ENCODE results near the gene APCDD1L.
"Not testable (repeated sequence)": the region's sequence is repeated elsewhere in the genome, so short reads cannot be mapped to it uniquely, and the experiment has no call there.

APCDD1L gene

DNA sequence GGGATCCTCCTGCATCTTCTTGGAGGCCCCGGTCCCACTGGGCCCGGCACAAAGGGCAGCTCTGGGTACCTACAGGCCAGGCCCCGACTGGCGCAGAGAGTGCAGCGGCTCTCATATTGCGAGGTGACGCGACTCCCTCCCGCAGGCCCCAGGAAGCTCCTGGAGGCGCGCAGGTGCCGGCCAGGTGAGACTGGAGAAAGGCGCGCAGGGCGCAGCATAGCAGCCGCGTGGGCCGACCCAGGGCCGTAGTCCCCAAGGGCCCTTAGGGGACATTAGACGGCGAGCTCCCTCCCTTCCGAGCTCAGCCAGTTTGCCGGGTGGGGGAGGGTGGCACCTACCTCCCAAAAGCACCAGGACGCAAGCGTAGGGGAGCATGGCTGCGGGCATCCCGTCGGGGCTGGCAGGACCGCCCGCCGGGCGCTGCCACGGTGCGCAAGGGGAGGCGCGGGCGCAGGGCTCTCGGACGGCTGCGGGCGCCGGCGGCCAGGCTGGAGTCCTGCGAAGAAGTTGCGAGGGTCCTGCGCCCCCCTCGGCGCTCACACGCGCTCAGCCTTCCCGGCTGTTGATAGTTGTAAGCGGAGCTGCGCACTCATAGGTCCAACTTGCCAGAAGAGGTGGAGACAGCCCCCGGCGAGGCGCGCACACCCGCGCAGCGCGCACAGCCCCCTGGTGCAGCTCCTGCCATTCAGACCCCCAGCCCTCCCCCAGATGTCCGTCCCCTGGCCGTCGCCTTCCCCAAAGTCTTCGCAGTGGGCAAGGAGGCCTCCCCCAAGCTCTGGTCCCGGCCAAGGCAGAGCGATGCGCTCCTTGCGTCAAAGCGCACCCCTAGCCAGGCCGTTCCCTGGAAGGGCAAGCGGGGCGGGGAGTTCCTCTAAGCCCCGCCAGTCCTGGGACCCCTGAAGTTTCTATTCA, 622 bp downstream of the APCDD1L start:
- no peak for DNase-seq (ENCODE audit: low read depth in 2 of 2)

DNA sequence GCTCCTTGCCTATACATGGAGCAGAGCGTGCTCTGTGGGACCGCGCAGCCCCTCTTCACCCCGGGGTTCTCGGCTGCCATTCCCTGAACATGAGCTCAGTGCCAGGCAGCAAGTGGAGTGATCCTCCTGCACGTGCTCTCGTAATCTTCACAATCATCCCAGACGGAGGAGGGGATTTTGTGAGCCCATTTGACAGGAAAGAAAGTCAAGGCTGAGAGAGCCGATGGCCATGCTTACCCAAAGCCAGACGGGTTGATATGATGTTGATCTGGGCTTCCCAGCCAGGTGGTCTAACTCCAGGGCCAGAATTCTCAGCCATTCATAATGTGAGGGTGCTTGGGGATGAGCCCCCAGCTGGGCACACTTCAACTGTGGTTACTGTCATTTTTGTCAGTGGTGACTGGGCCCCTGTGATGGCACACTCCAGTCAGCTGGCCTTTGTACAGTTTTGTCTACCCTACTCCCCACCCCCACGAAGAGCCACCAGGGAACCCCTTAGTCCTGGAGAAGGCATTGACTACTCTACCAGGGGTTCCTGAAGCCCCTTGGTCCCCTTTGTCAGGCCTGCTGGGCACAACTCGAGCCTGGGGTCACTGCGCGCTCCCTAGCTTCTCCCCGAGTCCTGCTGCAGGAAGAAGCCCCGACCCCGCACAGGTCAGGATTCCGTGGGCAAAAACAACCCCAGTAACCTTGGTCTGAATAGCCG, 1.5 kb downstream of the APCDD1L start:
- no peak for DNase-seq (ENCODE audit: low read depth in 2 of 2)

- DNase-seq (ENCODE audit: low read depth in 2 of 2), result no peak
Measured at GRCh38 chr20:58512808-58513552, 2.2 kb downstream of the APCDD1L start.

GRCh38 chr20:58511861-58512260, 3.3 kb downstream of the APCDD1L start:
- DNase-seq (ENCODE audit: low read depth in 2 of 2), result no peak

DNA sequence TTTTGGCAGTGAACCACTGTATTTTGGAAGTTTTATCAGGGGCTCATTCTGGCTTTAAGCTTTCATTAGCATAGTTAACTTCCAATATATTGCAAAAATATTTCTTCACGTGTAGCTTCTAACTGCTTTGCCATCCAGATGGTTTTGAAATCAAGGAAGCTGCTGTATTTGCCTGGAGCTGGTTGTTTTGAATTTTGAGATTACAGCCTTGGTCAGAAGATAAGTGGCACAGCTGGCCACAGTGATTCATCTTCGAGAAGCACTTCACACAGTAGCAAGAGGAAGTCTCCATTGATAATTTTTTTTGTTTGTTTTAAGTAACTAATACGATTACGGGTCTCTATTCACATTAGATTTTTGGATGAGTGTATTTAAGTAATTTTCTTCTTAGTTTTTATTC, 3.8 kb downstream of the APCDD1L start:
- no peak for DNase-seq (ENCODE audit: low read depth in 2 of 2)

- no peak for DNase-seq (ENCODE audit: low read depth in 2 of 2)
Measured at GRCh38 chr20:58510921-58511320, 4.3 kb downstream of the APCDD1L start.

DNA sequence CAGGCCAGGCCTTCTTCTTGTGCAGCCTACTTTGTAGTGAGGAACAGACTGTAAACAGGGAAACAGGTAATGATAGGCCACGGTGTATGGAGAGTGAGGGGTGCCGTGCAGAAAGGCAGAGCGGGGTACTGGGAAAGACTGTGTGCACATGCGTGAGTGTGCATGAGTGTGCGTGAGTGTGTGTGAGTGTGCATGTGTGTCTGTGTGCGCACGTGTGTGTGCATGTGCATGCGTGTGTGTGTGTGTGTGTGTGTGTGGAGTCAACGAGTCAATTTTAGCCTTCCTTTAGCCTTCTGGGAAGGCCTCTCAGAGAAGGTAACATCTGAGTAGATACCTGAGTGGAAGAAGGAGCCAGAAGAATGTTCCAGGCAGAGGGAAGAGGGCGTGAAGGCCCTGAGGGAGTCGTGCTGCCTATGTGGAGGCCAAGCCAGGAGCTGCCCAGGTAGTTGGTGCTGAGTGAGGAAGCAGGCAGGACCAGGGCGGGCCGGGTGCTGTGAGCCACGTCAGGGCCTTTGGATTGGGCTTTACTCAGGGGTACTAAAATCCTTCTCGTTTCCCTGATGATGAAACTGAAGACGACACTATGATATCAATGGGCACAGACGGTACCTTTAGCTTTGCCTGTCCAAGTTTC, 6.3 kb downstream of the APCDD1L start:
- DNase-seq (ENCODE audit: low read depth in 2 of 2), result no peak

GRCh38 chr20:58506999-58507398, 8.2 kb downstream of the APCDD1L start:
- DNase-seq (ENCODE audit: low read depth in 2 of 2), result not testable (repeated sequence)

- no peak for DNase-seq (ENCODE audit: low read depth in 2 of 2)
Measured at GRCh38 chr20:58504566-58504965, 10.6 kb downstream of the APCDD1L start.

DNA sequence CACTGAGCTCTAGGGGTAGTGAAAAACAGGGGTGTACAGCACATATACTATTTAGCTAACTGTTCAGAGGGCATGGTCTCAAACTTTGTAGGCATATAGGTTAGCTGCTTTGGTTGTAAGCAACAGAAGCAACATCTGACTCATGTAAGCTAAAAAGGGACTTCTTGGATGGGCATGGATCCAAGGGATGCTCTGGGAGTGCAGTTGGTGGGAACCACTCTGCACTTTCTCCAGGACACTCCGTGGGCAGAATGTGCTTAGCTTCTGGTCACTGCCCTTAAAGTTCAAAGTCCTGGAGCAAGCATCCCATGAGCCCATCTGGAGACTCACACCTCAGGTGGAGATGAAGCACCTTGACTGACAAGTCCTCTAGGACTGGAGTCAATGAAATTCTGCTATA, 11.5 kb downstream of the APCDD1L start:
- no peak for DNase-seq (ENCODE audit: low read depth in 2 of 2)

DNA sequence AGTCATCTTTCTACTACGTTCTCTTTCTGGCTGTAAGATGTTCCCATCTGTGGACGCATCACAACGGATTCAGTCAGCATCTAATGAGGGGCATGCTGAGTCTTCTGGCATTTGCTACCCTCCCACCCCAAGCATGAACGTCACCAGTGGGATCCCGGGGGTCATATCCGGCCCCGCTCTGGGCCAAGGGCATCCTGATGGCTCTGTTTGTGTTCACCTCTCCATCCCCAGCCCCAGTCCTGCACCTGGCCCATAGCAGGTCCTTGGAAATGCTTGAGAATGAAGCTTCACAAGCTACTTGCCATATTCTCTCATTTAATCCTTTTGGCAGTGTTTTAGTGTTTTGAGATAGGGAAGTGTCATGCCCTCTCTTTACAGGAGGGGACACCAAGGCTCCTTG, 14.9 kb downstream of the APCDD1L start:
- no peak for DNase-seq (ENCODE audit: low read depth in 2 of 2)

DNA sequence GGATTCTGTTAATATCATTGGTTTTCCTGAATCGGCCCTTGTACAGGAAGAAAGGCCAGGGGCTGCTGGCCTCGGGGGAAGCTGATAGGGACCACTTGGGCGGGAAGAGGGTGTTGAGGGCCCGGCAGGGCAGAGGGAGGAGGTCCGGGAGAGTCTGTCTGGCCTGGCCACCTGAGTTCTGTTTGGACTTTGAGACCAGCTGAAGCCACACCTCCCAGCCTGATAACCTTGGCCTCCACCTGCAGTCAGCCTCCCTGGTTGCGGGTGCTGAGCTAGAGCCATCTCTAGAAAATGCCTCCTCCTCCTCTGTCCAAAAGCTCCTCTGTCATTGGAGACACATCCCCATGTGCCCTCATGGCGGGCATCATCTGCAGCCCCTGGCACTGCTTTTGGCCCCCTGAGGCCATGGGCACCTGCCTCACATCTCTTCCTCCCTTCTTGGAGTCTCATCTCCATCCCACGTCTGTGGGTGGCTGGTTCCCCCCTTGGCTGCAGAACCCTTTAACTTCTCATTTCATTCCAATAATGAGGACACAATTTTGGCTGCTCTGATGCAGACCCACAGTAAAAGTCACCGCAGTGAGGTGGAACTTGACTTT, 16.6 kb downstream of the APCDD1L start:
- no peak for DNase-seq (ENCODE audit: low read depth in 2 of 2)

- no peak for DNase-seq (ENCODE audit: low read depth in 2 of 2)
Measured at GRCh38 chr20:58497724-58498469, 17.3 kb downstream of the APCDD1L start.

GRCh38 chr20:58497076-58497641, 18.0 kb downstream of the APCDD1L start:
- no peak for DNase-seq (ENCODE audit: low read depth in 2 of 2)

- DNase-seq (ENCODE audit: low read depth in 2 of 2), result no peak
Measured at GRCh38 chr20:58496429-58496769, 18.8 kb downstream of the APCDD1L start.

DNA sequence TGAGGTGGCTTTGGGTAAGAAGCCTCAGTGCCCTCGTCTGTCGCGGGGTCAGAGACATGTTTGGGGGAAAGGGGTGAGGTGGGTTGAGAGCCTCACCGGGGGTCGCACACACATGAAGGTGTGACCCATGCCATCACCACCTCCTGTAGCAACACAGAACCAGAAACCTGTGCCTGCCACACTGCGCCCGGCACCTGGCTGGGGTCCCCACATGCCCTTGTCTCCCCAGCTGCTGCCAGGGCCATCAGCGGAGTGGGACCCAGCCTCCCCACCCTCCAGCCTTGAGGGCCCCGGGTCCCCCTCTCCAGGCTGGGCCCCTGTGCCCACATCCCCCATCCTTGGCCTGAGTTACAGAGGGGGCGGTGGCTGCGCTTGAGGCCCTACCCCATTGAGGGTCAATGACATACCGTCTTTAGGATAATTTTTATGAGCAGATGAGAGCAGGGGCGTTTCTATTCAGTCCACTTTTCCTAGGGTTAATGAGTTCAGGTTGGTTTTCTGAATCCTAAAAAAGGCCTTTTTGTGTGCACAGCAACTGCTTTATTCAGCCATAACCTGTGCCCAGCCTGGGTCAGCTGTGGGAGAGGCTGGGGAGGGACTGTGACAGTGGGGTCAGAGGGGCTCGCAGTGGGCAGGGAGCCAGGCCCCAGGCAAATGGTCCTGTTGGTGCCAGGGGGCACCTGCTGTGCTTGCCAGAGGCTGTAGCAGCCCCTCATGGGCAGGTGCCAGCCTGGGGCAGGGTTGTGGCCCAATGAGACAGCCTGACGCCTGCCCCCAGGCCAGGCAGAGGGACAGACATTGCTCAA, 19.4 kb downstream of the APCDD1L start:
- DNase-seq (ENCODE audit: low read depth in 2 of 2), result no peak

GRCh38 chr20:58494923-58495622, 20.1 kb downstream of the APCDD1L start:
- no peak for DNase-seq (ENCODE audit: low read depth in 2 of 2)

DNA sequence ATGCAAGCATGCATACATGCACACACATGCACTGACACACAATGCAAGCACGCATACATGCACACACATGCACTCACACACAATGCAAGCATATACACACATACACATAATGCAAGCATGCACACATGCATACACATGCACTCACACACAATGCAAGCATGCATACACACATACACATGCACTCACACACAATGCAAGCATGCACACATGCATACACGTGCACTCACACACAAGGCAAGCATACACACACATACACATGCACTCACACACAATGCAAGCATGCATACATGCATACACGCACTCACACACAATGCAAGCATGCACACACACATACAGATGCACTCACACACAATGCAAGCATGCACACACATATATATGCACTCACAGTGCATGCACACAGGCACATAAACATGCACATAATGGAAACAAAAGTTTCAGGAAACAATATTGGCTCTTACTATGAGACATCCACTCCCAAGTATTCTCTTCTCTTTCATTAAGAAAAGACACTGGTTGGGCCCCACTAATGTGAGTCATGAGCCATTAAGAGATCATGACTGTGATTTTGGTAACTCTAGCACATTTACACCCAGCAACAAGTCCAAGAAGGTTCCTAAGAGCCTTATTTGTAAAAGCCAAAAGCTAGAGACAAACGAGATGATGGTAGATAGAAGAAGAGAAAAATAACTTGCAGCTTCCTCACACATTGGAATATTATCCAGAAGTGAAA, 22.2 kb downstream of the APCDD1L start:
- no peak for DNase-seq (ENCODE audit: low read depth in 2 of 2)

All from stimulated activated CD4-positive, alpha-beta T cell treated with anti-CD3 and anti-CD28 coated beads, Interleukin-1b, Interleukin-23, amount 100 ng/mL, for 4 hours (primary cell).